Hematopoietic multipotent progenitor cell treated with erythropoietin and hydrocortisone succinate and interleukin-3 and kit ligand, for 6 days (in vitro differentiated cells): ENCODE measurements around the gene COBL.

Source experiments
- DNase-seq: peaks from one replicate; pipeline ENCODE4 v3.0.0-alpha.2; 2015

Gene COBL

DNA sequence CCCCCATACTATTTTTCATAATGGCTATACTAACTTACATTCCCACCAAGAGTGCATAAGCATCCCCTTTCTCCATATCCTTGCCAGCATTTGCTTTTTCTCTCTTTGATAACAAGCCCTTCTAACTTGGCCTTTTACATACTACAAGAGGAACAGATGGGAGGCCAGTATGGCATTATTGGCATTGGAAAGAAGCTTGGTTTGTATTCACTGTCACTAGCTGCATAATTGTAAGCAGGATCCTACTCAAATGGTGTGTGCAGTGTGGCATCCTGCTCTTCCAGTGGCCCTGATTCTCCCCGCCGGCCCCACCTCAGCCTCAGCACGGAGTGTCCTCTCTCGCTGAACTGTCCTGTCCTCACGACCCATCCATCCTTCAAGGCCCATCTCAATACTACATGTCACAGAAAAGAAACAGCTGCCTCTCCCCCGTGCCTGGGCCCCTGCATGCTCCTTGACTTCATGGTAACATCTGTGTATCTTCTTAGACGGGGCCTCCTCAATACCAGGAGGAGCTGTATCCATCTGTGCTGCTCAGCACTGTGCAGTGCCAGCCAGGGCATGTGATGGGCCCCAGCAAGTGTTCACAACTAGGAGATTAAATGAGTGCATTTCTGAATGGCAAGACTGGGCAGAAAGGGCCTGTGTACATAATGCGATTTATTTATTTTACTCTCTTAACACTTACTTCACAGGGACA, 205.2 kb downstream of the COBL start:
- DNase-seq, result no peak

DNA sequence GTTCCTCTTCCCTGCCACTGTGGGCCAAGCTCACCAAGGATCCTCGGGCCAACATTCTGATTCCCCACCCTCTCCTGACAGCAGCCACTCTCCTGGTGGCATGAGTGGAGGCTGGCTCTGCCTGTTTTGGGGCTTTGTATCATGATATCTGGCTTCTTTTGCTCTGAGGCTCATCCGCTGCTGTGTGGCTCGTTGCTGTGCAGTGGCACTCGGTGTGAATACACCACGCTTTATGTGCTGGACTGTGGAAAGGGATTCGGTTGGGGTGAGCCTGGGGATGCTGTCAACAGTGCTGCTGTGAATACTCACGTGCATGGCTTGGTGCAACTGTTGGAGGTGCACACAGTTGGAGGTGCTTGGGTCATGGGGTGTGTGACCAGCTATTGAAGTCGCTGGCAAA, 208.5 kb downstream of the COBL start:
- no peak for DNase-seq

DNA sequence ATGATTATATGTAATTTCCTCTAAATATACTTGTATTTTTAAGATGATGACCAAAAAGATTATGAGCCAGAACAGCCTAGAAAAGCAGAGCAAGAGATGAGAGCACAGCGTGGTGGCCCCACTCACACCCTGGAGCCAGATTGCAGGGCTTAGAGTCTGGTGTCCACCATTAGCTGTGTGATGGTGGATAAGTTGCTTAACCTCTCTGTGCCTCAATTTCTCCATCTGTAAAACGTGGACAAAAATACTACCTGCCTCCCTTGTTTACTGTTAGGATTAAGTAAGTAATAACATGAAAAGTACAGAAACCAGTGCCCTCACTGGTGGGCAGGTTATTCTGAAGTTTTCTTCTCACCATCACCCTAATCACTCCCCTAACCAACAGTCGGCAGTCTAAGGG, 212.3 kb downstream of the COBL start:
- no peak for DNase-seq

GRCh38 chr7:51103718-51104117, 212.9 kb downstream of the COBL start:
- DNase-seq, result no peak

DNA sequence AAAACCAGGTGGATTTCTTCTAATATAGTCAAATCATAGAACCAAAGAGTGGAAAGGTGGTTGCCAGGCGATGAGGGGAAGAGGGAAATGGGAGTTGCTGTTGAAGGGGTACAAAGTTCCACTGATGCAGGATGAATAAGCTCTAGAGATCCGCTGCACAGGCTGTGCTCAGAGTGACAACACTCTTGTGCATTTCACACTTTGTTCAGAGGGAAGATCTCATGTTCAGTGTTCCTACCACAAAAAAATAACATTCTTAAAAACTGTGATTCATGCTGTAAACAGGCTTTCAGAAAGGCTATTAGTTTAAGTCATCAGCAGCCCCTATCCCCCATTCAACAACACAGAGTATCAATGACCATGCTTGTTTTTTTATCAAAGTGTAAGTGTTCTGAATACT, 213.8 kb downstream of the COBL start:
- DNase-seq, result no peak

GRCh38 chr7:51101111-51101757, 215.4 kb downstream of the COBL start:
- DNase-seq, result no peak

GRCh38 chr7:51090411-51090810, 226.2 kb downstream of the COBL start:
- DNase-seq, result no peak

GRCh38 chr7:51085034-51085692, 231.4 kb downstream of the COBL start:
- DNase-seq, result no peak

GRCh38 chr7:51084121-51084520, 232.5 kb downstream of the COBL start:
- DNase-seq, result no peak

DNA sequence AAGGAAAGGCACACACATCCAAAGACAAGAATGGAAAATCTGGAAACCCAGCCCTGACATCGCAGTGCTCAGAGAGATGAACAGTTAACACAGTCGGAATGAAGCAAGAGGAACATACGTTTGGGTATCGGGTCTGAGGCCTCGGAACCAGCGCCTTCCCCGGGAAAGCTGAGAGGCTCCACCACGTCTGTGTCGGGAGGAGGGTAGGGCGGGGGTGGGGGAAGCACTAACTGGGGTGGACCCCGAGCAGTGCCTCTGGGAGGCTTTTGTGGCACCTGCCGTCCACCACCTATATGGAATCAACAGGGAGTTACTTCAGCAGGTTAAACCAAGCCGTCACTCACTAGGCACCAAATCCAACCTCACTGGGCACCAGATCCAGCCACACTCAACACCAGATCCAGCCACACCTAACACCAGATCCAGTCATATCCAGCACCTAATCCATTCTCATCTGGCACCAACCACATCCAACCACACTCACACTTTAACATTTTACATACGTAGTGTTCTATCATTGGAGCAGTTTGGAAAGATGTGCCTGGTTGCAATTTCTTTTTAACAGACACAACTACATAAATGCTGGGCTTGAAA, 233.6 kb downstream of the COBL start:
- DNase-seq, result no peak

DNA sequence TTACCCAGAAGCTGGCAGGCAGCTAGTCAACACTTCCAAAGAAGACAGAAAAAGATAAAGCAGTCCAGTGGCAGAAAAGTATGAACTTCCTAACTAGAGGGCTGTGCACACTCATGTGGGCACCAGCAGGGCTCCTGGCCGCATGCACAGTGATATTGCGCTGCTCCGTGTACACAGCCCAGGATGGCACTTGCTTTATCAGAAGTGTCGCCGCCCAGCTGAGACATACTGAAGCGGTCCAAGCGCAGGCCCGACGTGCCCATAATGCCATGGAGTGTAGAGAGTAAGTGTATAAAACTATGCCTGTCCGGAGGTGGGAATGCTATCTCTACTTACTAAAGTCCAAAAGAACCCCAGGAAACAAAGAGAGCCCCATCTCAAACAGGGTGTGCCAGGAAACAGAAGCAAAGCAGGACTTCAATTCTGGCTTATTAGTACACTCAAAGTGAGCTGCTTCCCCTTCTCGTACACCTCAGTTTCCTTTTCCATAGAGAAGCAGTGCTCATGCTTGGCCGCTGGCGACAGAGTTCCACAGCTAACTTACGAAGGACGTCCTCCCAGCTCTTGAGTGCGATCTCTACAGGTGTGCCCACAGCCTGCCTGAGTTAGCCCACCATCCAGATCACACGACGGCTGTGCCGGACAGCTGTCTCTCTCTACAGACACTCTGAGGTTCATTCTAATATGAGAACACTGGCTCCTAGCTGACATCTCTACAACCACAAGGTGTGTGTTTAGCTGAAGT, 234.3 kb downstream of the COBL start:
- DNase-seq, result no peak

- no peak for DNase-seq
These were observed 235.2 kb downstream of the COBL start for GRCh38 chr7:51081270-51081890.

DNA sequence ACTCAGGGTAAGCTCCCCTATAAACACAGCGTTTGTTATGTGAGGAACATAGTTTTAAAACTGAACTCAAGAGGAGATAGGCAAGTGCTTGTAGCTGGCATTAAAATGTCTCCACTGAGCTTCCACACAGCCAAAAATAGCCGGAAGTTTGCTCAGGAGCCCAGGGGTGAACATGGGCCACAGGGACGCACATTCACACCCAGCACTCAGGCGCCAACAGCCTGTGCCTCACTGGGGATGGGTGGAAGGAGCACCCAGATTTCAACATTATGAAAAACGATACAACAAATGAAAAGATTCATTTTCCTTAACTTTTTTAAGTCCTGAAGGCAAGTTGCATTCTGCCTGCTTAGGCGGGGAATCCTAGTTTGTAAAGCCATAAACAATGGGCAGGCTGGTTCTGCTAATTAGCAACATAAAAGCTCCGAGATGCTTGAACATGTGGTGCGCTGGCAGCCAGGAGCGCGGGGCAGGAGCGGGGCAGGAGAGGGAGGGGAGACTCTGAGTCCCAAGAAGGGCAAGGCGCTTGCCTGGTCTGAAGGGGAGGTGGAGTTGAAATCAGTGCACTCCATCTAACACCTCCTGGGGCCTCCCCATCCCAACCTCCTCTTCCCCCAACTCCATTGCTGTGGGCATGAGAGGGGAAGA, 235.9 kb downstream of the COBL start:
- no peak for DNase-seq

DNA sequence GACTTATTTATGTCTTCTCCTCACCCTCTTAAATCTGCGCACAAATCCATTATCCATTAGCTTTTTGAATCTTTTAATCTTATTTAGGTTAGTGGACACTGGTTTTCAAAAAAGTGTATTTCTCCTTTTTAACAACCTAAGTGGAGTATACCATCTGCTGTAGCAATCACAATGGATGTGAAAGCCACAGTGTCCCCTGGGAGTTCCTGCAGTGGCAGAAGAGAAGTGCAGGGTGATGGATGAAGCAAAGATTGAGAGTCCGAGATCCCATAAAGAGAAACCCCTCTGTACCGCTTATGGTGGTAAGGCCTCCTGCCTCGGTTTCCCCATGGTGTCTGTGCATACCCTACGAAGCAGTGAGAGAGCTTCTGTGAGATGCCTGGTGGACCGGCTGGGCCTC, 236.4 kb downstream of the COBL start:
- DNase-seq, result no peak

GRCh38 chr7:51079494-51079893, 237.1 kb downstream of the COBL start:
- DNase-seq, result no peak

DNA sequence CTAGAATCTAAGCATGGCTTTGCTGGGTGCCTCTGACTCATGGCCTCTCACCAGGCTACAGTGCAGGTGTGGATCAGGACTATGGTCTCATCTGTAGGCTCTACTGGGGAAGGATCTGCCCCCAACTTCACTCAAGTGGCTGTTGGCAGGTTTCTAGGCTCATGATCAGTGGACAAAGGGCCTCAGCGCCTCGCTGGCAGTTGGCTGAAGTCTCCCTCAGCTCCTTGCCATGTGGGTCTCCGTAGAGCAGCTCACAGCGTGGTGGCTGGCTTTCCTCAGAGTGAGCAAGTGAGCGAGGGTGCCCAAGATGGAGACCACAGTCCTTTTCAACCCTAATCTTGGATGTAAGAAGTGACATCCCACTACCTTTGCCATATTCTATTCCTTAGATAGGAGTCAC, 238.0 kb downstream of the COBL start:
- no peak for DNase-seq

- DNase-seq, result no peak
These were observed 238.6 kb downstream of the COBL start for GRCh38 chr7:51077987-51078370.

DNA sequence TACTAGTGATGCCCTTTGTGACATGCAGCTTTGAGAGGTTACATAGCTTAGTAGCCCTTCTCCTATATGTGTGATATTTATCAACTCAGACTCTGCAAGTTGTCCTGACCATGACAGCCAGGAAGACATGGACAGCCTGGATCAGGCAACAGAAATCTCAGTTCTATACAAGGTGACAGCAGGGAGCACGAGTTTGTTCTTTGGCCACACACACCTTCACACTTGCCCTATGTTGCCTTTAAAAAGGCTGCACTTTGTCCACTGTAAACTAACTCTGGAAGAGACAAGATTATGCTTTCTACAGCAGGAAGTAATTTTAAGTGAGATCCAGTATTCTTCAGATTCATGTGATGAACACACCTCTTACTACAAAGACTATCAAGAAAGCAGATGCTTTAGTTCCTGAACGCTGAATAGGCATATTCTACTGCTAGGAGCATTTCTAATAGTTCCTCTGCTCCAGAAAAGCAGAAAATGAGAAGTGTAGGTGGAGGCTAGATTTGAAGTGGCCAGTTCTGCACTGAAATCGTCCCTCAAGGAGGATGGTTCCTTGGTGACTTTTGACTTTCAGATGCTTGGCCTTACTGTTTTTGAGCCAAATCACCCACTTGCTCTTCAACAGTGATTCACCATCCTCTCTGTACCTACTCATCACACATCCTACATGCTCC, 239.2 kb downstream of the COBL start:
- no peak for DNase-seq

DNA sequence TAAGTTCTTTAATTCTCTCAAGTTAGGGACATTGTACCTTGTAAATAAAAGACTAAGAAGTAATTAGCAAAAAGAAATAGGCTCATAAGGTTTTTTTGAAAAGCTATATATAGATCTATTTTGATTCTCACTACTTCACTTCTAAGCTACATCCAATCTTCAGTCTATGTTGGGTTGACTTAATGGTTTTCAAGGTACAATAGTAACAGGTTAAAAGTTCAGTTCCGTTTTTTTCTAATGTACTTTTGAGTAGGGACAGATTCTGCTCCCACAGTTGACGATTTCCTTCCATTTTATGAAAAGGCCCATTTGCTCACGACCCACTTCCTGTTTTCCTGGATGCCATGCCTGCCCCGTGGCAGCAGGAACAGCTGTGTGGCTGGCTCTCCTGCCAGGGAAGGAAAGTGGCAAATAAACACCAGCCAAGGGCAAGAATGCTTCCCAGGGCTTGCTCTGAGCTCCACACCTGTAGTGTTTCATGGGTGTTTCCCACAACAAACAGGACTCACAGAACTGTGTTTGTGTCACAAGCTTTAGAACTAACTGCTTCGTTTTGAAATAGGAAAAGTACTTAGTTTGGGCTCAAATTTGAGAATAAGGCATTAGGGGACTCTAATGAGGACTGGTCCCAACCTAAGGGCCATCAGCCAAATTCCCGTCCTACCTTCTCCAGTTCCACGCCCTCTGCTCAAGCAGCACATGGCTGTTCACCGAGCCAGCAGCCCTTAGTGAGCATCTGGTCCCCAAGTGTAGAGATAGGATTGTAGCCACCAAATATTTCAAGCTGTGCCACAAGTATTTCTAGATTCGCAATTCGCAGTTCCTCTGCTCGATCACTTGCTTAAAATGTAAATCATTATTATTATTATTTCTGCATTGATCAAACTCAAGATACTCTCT, 240.7 kb downstream of the COBL start:
- DNase-seq, result no peak

GRCh38 chr7:51073171-51073570, 243.4 kb downstream of the COBL start:
- DNase-seq, result no peak

DNA sequence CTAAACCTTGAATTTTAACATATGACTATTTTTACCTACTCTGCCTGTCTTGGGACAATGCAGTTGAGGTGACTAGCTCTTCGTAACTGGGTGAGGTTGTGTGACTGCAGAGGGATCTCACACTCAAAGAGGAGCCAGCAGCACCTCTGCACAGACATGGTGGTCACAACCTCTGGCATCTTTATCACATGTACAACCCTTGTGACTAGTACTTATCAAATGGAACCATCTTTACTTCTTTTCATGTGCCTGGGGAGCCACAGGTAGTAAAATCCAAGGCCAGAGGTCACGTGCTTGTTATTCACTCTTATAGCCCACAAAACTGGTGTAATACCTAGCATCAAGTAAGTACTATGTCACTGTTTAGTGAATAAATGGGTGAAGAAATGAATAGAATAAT, 244.3 kb downstream of the COBL start:
- DNase-seq, result no peak
